HPDE6-E6E7 (cell line): ENCODE measurements around the gene KRTAP10-1.
"Not testable (repeated sequence)": the region's sequence is repeated elsewhere in the genome, so short reads cannot be mapped to it uniquely, and the experiment has no call there.

Experiments used
- DNase-seq: peaks from one replicate; pipeline ENCODE4 v3.0.0; 2011; ENCODE audit warnings: missing footprints; ENCODE audit errors: extremely low spot score

Gene KRTAP10-1

DNA sequence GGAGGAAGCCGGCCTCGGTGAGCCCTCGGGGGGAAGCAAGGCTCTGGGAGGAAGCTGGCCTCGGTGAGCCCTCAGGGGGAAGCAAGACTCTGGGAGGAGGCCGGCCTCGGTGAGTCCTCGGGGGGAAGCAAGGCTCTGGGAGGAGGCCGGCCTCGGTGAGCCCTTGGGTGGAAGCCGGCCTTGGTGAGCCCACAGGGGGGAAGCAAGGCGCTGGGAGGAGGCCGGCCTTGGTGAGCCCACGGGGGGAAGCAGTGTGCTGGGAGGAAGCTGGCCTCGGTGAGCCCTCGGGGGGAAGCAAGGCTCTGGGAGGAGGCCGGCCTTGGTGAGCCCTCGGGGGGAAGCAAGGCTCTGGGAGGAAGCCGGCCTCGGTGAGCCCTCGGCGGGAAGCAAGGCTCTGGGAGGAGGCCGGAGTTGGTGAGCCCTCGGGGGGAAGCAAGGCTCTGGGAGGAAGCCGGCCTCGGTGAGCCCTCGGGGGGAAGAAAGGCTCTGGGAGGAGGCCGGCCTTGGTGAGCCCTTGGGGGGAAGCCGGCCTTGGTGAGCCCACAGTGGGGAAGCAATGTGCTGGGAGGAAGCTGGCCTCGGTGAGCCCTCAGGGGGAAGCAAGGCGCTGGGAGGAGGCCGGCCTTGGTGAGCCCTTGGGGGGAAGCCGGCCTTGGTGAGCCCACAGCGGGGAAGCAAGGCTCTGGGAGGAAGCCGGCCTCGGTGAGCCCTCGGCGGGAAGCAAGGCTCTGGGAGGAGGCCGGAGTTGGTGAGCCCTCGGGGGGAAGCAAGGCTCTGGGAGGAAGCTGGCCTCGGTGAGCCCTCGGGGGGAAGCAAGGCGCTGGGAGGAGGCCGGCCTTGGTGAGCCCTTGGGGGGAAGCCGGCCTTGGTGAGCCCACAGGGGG, 36.7 kb downstream of the KRTAP10-1 start:
- DNase-seq = not testable (repeated sequence)

DNA sequence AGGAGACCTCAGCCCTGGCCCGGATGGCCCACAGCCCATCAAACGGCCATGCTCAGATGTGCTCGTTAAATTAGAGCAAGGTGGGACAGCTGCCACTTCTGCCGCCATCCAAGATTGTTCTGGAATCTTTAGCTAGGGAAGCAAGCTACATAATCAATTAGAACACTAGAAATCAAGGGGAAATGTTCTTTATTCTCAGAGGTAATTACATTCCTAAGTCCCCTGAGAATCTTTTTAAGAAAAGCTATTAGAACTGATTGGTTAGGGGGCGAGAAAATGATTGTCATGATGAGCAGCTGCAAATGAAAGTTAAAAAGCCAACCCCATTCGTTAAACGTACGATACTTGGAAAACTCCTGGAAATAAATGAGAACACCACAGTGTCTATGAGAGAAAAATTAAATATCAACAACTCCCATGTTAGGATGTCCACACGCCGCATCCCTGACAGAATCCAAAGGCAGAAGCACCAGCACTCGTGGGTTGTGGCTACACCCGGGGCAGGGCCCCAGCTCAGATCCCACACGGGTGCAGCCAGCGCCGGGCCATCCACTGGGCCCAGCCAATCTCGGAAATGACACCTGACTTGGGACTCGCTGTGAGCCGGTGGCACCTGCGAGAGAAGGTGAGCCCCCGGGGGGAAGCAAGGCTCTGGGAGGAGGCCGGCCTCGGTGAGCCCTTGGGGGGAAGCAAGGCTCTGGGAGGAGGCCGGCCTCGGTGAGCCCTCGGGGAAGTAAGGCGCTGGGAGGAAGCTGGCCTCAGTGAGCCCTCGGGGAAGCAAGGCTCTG, 37.6 kb downstream of the KRTAP10-1 start:
- DNase-seq = no peak

GRCh38 chr21:44500111-44500510, 39.9 kb downstream of the KRTAP10-1 start:
- no peak for DNase-seq

DNA sequence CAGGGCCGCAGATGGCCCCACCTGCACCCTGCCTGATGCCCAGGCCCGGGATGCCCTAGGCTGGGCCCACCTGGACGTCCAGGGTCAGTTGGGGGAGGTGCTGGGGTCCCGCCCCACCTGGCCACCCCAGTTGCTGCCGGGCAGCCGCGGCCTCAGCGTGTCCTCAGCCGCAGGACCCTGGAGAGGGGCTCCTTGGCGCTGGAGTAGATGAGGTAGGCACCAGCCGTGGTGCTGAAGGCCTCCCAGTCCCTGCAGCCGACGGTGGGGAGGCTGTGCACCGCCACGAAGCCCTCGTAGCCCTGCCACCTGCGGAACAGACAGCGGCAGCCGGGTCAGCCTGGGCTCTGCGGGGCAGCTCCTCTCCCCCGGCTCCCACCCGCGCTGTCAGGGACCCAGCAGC, 40.4 kb downstream of the KRTAP10-1 start:
- no peak for DNase-seq

- no peak for DNase-seq
Observed at GRCh38 chr21:44499211-44499560, 40.8 kb downstream of the KRTAP10-1 start.

DNA sequence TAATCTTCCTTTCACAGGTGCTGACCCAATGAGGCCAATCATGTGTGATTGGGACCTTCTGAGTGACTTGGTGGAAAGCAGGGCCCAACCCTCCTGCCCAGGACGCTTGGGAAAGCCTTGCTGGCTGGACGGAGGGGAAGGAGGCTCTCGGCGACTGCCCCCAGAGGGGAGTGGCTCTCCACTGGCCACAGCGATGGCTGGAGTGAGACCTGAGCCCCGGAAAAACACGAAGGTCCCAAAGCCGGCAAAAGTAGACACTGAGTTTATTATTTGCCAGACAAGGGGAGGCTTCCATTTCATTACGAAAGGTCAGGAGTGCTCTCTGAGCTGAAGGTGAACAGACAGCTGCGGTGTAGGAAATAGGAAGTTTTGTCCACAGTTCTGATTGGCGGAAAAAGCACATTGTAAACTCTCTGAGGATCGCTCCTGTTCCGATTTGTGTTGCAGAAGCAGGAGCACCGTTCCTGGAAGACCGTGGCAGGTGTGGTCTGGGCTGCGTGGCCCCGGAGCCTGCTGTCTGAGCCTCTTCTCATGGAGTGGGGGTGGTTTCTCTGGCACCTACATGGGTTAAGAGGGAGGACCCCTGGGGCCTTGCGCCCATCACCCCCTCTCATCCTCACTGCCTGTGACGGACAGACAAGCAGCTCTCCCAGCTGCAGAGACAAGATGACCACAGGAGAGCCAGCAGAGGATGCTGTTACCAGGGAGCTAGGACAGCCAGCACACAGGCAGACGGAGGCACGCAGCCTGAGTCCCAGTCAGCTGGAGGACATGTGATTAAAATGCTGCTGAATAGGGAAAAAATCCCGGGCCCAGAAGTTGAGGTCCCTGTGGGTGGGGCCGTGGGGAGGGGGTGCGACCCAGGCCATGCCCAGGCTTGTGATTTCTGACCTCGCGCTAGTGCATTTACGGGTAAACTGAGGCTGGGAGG, 41.5 kb downstream of the KRTAP10-1 start:
- DNase-seq = no peak

GRCh38 chr21:44497703-44498126, 42.3 kb downstream of the KRTAP10-1 start:
- no peak for DNase-seq

DNA sequence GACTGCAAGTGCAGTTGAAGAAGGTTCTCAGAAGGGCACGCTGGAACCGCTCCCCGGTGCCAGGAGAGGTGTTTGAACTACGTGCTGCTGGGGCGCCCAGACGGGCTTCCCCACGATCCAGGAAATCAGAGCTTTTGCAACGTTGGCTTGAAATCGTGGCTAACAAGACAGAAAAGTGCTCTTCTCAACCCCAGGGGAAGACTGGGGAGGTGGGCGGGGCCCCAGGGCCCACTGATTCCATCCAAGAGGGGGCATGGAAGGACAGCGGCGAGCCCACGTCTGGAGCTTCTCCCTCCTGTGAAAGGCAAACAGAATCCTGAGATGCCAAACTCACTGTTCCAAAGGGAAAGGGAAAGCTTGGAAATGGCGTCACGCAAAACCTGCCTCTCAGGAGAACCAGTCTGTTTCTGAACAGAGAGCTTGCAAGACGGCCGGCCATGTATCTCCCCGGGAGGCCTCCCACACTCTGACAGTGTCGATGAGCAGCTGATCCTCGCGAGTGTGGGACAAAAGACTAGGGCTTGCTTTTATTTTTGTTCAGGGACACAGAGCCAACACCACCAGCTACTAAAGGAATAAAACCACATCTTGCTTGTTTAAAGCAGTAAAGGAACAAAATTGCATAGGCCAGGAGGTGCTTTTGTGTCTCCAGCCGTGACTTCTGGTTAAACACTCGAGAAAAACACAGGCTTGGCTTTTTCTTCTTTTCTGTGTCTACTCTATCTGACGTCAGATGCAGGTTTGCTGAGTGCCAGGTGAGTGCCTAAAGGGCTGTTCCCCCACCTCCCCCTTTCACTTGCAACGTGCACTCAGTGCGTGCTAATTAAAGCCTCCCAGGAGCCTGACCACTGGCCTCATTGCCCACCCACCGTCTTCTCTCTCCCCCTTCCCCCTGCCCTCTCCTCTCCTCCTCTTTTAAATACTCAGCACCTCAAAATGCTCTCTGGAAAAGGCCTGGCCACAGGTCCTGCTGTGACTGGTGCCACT, 43.1 kb downstream of the KRTAP10-1 start:
- no peak for DNase-seq

DNA sequence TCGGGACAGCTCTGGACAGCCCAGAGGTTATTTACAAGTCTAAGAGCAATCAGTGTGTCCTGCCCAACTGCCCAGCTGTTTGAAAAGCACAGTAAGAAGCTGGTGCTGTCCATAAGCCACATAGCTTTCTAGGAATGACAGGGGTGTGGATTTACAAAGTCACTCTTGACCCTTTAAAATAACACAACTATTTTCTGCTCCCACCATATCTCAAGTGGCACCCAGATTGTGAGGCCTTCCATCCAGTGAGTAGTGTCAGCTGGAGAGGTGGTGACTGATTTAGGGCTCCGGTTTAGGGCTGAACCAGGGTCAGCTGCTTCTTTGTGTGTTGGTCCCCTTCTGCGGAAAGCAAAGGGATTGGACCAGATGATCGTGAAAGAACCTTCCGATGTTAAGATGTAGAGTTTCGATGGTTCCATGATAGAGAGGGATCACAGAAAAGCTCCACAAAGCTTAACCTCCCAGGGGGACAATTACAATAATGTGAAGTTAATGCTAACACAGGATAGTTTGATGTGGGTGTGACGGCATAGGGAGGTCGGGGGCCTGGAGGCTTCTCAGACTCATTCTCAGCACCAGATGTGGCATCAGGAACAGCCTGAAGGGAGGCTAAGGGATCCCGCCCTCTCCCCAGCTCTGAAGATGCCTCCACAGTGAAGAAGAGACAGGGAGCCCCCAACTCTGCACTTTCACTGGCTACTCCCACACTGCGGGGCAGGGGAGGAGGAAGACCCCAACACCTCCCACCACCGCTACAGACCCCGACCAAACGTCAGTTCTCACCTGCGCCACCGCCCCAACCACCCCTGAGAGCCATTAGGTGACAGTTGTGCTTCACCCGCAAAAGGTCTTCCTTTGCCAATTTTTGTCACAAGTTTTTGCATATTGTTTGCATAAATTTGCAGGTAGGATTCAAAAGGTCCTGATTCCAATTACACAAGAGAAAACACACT, 44.1 kb downstream of the KRTAP10-1 start:
- no peak for DNase-seq

DNA sequence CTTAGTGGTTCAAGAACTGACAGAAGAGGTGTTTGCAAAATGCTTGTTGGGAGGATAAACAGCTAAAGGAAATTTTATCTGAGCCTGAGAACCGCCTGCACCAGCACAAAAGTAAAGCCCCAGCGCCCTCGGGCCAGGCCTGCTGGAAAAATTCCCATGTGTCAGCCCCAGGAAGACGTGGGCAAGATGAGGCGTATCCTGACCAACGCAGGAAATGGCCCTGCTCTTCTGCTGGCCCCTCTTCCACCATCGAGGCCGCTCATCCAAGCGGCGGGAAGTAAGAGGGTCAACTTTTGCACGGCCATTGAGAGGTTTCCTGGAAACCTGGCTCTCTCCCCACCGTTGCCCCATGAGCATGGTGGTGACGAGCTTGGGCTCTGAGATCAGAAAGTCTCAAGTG, 45.0 kb downstream of the KRTAP10-1 start:
- DNase-seq = no peak

DNA sequence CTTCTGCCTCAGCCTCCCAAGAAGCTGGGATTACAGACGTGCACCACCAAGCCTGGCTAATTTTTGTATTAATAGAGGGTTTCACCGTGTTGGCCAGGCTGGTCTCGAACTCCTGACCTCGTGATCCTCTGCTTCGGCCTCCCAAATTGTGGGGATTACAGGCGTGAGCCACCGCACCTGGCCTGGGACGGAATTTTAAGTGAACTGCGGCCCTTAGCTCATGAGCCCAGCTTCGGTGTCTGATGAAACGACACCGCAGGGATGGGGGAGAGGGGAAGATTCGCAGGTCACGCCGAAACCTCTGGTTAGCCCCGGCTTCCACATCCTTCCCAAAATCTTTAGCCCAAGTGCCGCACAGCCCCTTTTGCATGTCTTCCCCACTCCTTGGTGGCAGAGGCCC, 45.6 kb downstream of the KRTAP10-1 start:
- no peak for DNase-seq

GRCh38 chr21:44492567-44493385, 47.2 kb downstream of the KRTAP10-1 start:
- no peak for DNase-seq

DNA sequence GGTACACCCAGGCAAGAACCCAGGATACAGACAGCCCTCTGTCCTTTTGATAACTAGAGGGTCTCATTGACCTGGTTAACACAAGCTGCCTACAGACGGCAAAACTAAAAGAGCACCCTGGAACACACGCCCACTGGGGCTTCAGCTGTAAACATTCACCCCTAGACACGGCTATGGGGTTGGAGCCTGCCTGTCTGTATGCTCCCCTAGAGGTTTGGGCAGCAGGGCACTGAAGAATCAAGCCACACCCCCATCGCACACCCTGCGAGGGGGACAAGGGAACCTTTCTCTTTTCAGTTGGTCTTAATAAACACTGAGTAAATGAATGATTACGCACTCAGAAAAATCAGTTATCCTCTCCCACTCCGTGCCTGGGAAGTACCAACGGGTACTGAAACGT, 49.2 kb downstream of the KRTAP10-1 start:
- no peak for DNase-seq

DNA sequence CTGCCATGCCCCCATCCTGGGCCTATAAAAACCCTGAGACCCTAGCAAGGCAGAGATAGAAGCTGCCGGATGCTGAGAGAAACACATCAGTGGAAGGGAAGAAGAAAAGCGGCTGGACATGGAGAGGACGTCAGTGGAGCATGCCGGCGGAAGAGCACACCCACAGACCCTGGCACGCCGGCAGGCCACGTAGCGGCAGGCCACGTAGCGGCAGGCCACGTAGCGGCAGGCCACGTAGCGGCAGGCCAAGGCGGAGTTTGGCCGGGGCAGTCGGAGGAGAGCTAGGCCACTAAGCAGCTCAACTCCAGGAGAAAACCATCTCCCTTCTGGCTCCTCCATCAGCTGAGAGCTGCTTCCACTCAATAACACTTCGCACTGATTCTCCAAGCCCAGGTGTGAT, 49.6 kb downstream of the KRTAP10-1 start:
- DNase-seq = no peak

DNA sequence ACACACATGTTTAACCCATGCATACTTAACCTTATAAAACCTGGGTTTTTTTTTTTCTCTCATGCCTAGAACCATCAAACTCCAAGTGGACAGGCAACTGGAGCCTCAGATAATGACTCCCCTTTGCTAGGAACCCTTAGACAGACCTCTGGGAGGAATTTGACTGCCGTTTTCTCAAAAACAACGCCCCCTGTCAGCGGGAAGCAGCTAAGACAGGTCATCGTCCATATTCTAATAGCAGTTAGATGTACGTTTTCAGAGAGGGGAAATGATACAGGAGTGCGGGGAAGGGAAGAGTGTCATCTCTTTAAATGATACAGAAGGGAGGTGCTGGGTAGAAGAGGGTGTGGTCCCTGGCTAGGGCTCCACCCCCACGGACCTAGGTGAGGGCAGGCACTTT, 50.0 kb downstream of the KRTAP10-1 start:
- no peak for DNase-seq
